Adrenal gland (tissue), 12 donors: ENCODE measurements around the gene ZMYND10. TPM values are rescaled to one million over a fixed set of nuclear protein-coding genes. Genes with fewer than 3 reads are reported as not detected.

Experiments
- DNase-seq, 7 donors: peaks; one replicate each; pipeline ENCODE4 v3.0.0-alpha.2; 2019 to 2020
- H3K27ac ChIP-seq, 5 donors: fragments of 200-600 bp; sonication (generic) in 4 of 5; 1 replicate in 3 of 5; 2 replicates in 2 of 5; pipeline versions ENCODE4 v1.5.1 to v1.8.0; 2016 to 2020; ENCODE audit warnings: mild to moderate bottlenecking in 1 of 5
- H3K27me3 ChIP-seq: fragments of 200-600 bp; 2 replicates; pipeline ENCODE4 v1.8.0; 2021
- H3K36me3 ChIP-seq, 2 donors: fragments of 200-600 bp; replicated peaks in 1 of 2; 1 replicate in 1 of 2; 2 replicates in 1 of 2; pipeline versions ENCODE4 v1.5.1 to v1.8.0; 2018 to 2022
- H3K4me1 ChIP-seq, 2 donors: fragments of 200-600 bp; replicated peaks in 1 of 2; 1 replicate in 1 of 2; 2 replicates in 1 of 2; pipeline versions ENCODE4 v1.5.1 to v1.8.0; 2018 to 2021
- H3K4me3 ChIP-seq, 4 donors: fragments of 200-600 bp; sonication (generic) in 3 of 4; one replicate each; pipeline ENCODE4 v1.5.1; 2016 to 2018
- H3K9me3 ChIP-seq, 3 donors: fragments of 200-600 bp; sonication (generic) in 1 of 3; replicated peaks in 1 of 3; 1 replicate in 2 of 3; 2 replicates in 1 of 3; pipeline versions ENCODE4 v1.5.1 to v1.8.0; 2016 to 2021
- CTCF ChIP-seq, 6 experiments: fragments of 450-650 bp in 4 of 6; fragments of 200-600 bp in 2 of 6; sonication (generic) in 1 of 6; IDR thresholded peaks; 1 replicate in 5 of 6; 2 replicates in 1 of 6; pipeline versions ENCODE4 v1.5.1 to v1.8.0; 2016 to 2021; ENCODE audit warnings: antibody characterized with exemption in 6 of 6, mild to moderate bottlenecking in 2 of 6, moderate library complexity in 1 of 6
- POLR2A ChIP-seq, 2 donors: fragments of 450-650 bp; IDR thresholded peaks; one replicate each; pipeline ENCODE4 v1.6.1; 2017; ENCODE audit warnings: antibody characterized with exemption in 2 of 2, mild to moderate bottlenecking in 2 of 2, moderate library complexity in 1 of 2
- WGBS, 4 donors: extraction: QIAGEN DNeasy Blood & Tissue Kit in 2 of 4; methylation state at CpG; one replicate each; pipeline versions ENCODE4 v1.1.5 to v1.1.7; 2013 to 2017; 5-methylcytosine and 5-hydroxymethylcytosine counted together
- intact Hi-C, 2 donors: fragments of 100-400 bp; cut with DNase I; formaldehyde crosslinking; loops; one replicate each; pipeline versions ENCODE4 v1.14.1 to v1.15.0; 2022 to 2023
- polyA plus RNA-seq, 3 donors: library from polyadenylated mRNA; stranded (reverse); fragments of 200-250 nt in 2 of 3; fragments of 350-450 nt in 1 of 3; fragmentation: Illumina TruSeq in 1 of 3; extraction: RNeasy Lipid Tissue Mini Kit (QIAGEN cat#74804) in 1 of 3; gene quantifications; one replicate each; pipeline ENCODE4 v1.2.3, GENCODE V29; 2013 to 2014
- total RNA-seq, 9 donors: library from RNA; depleted of rRNA in 4 of 9; stranded (reverse); fragments of >200 nt in 4 of 9; fragments of 120-200 nt in 1 of 9; fragmentation: NEBNext Ultra II Directional in 1 of 9; extraction: Animal tissue kit (Norgen Biotek cat#: 25700) in 1 of 9; gene quantifications; one replicate each; pipeline versions ENCODE4 v1.1.0 to v1.2.4, GENCODE V29; 2013 to 2023
- donor health status: healthy with polysubstance abuse.
- donor health status: Bipolar disorder and iron deficiency.
- donor health status: DM: yes; HTN: yes; CAD: no.
- donor health status: DM: no; HTN: no; CAD: no.
- donor health status: DM: no; HTN: no; CAD: no.
- donor health status: DM: yes; HTN: yes; CAD: no.

Gene ZMYND10
- total and polyA plus RNA-seq, 12 donors, result 0.11 to 1.9 (median 0.51) TPM; not detected in 4

DNA sequence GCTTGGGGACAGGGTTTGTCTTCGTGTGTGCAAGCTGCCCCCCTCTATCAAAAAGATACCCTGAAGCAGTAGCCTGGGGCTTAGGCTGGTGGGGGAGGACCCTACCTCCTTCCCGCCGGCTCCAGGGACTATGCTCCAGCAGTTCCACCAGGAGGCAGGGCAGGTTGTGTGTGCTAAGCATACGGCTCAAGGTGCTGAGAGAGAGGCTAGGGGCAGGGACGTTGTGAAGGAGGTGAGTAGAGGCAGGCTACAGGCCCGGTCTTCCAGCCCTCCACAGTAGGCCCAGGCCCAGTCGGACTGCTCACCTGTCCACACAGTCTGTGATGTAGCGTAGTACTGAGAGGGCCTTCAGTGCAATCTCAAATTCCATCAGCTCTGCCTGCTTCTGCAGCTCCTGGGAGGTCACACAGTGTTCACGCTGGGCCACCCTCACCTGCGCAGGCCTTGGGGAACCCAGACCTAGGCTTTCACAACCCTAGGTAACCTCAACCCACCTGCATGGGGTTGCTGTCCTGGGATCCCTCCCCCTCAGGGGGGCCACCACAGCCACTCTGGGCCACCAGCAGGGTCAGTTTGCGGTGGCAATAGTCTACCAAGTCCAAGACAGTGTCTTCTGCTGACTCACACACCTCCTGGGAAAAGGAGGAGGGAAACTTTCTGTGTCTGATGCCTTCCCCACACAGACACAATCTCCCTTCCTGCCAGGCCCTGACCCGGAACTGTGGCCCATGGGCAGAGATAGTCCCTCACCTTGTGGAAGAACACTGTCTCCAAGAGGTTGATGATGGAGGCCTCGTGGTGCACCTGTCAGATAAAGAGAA lies 2.5 kb downstream of the ZMYND10 start:
- Histone ChIP-seq H3K36me3 (peaks cover 0 to 7% of the 10 kb centered on the region in 2 donors), H3K4me1 (peaks cover 10 to 17% of the 10 kb centered on the region in 2 donors), H3K27me3 (no peaks in the 10 kb centered on the region), H3K27ac (no peak overlapping the region), H3K4me3 (no peak overlapping the region), H3K9me3 (no peaks in the 10 kb centered on the region)
- DNase-seq, result no peak
- intact Hi-C loops, result no loop called here
- 78 to 91% (median 85%) methylated on average over 8 to 13 of the region's 13 CpGs for WGBS, 4 donors
- TF ChIP-seq POLR2A (IDR thresholded peaks at IDR 0.05) (no peak), CTCF (IDR thresholded peaks at IDR 0.05) (no peak)

- no peak for DNase-seq
- no peak for TF ChIP-seq CTCF (IDR thresholded peaks at IDR 0.05)
- no peak for TF ChIP-seq POLR2A (IDR thresholded peaks at IDR 0.05)
- Histone ChIP-seq H3K27ac (no peak overlapping the region), H3K27me3 (no peaks in the 10 kb centered on the region), H3K4me1 (peaks cover 14 to 22% of the 10 kb centered on the region in 2 donors), H3K36me3 (no peaks in the 10 kb centered on the region), H3K4me3 (no peak overlapping the region), H3K9me3 (no peaks in the 10 kb centered on the region)
- intact Hi-C loops, result no loop called here
- WGBS, 4 donors, result 77 to 90% (median 83%) methylated on average over 12 to 13 of the region's 13 CpGs
Measured at GRCh38 chr3:50341996-50342650, 3.4 kb downstream of the ZMYND10 start.

- peak overlapping the region in 1 of 4 donors; percentile 64 for H3K4me3 ChIP-seq
- WGBS, 4 donors, result 83 to 98% (median 92%) methylated on average over 8 to 9 of the region's 9 CpGs
- peaks cover 16 to 25% of the 10 kb centered on the region in 2 donors for H3K4me1 ChIP-seq
- TF ChIP-seq CTCF (IDR thresholded peaks at IDR 0.05), result no peak
- TF ChIP-seq POLR2A (IDR thresholded peaks at IDR 0.05), result no peak
- peak overlapping the region in 1 of 5 donors; percentile 92 for H3K27ac ChIP-seq
- no peak for DNase-seq
- no peaks in the 10 kb centered on the region for H3K36me3 ChIP-seq
- H3K27me3 ChIP-seq, result no peaks in the 10 kb centered on the region
- intact Hi-C loops, result no loop called here
- H3K9me3 ChIP-seq, result no peaks in the 10 kb centered on the region
Measured at GRCh38 chr3:50341537-50341936, 4.0 kb downstream of the ZMYND10 start.
